HepG2 (cell line): ENCODE measurements around the gene B4GALT7. TPM values are rescaled to one million over a fixed set of nuclear protein-coding genes. Genes with fewer than 3 reads are reported as not detected.
A peak's percentile ranks its signal among the peaks of the same experiment; 100 is the strongest.

Experiments used
- FOXK2 ChIP-seq: fragments of 450-650 bp; IDR thresholded peaks from 2 replicates; pipeline ENCODE4 v1.6.1; 2016
- GTF3A ChIP-seq: sonication (generic); formaldehyde crosslinking; conservative IDR thresholded peaks from 2 replicates; pipeline ENCODE4 v1.4.0; 2020; ENCODE audit warnings: mild to moderate bottlenecking, missing genetic modification reagents
- NPAS2 ChIP-seq: sonication (generic); formaldehyde crosslinking; IDR thresholded peaks from 2 replicates; pipeline ENCODE4 v1.8.0; 2022; ENCODE audit warnings: mild to moderate bottlenecking, missing genetic modification reagents, borderline replicate concordance
- POLR2AphosphoS2 ChIP-seq: IDR thresholded peaks from 2 replicates; pipeline ENCODE4 v1.6.1; 2011; ENCODE audit warnings: low read depth, low read length, improper control_type of control experiment
- SMARCC2 ChIP-seq: fragments of 450-650 bp; IDR thresholded peaks from 2 replicates; pipeline ENCODE4 v1.6.1; 2017; ENCODE audit warnings: antibody characterized with exemption, mild to moderate bottlenecking
- STAT5B ChIP-seq: sonication (generic); formaldehyde crosslinking; IDR thresholded peaks from 2 replicates; pipeline ENCODE4 v1.4.0; 2020; ENCODE audit warnings: missing genetic modification reagents
- SUZ12 ChIP-seq: fragments of 150-350 bp; IDR thresholded peaks from 2 replicates; pipeline ENCODE4 v1.6.1; 2014; ENCODE audit warnings: low read depth, low read length
- ZBTB21 ChIP-seq: sonication (generic); formaldehyde crosslinking; IDR thresholded peaks from 2 replicates; pipeline ENCODE4 v1.4.0; 2020; ENCODE audit warnings: missing genetic modification reagents
- ZNF616 ChIP-seq: sonication (generic); formaldehyde crosslinking; IDR thresholded peaks from 2 replicates; pipeline ENCODE4 v1.5.0; 2020; ENCODE audit warnings: low read depth, mild to moderate bottlenecking, missing genetic modification reagents
- ZNF773 ChIP-seq: sonication (generic); formaldehyde crosslinking; IDR thresholded peaks from 2 replicates; pipeline ENCODE4 v1.4.0; 2020; ENCODE audit warnings: missing genetic modification reagents, borderline replicate concordance
- ZNF839 ChIP-seq: sonication (generic); formaldehyde crosslinking; IDR thresholded peaks from 2 replicates; pipeline ENCODE4 v1.4.0; 2020; ENCODE audit warnings: missing genetic modification reagents, mild to moderate bottlenecking, borderline replicate concordance
- polyA plus RNA-seq, 8 experiments: library from polyadenylated mRNA; depleted of rRNA in 3 of 8; stranded (reverse) in 7 of 8; unstranded in 1 of 8; fragments of >200 nt; fragmentation: Illumina TruSeq in 4 of 8; extraction: Trizol in 4 of 8; gene quantifications; 2 replicates each; pipeline versions ENCODE4 v1.2.1 to v1.2.3, GENCODE V29; 2011 to 2016; ENCODE audit warnings: low read depth in 4 of 8, missing spikeins in 1 of 8, mixed read lengths in 1 of 8; ENCODE audit not compliant: insufficient read depth in 1 of 8
- total RNA-seq, 5 experiments: library from RNA; depleted of rRNA; stranded (reverse); fragments of >200 nt; fragmentation: Illumina TruSeq; extraction: Trizol; gene quantifications; 2 replicates each; pipeline ENCODE4 v1.2.3, GENCODE V29; 2016; ENCODE audit warnings: low read depth in 1 of 5
- TF ChIP-seq, protein P1 (sequence below): IDR thresholded peaks from 2 replicates; pipeline ENCODE4 v1.4.0; 2020; ENCODE audit warnings: mild to moderate bottlenecking, missing genetic modification reagents
- TF ChIP-seq, protein P2 (sequence below): sonication (generic); formaldehyde crosslinking; IDR thresholded peaks from 2 replicates; pipeline ENCODE4 v1.5.1; 2020; ENCODE audit warnings: mild to moderate bottlenecking, missing genetic modification reagents, moderate library complexity
- TF ChIP-seq, protein P3 (sequence below): sonication (generic); formaldehyde crosslinking; IDR thresholded peaks from 2 replicates; pipeline ENCODE4 v1.4.0; 2020; ENCODE audit warnings: missing genetic modification reagents; ENCODE audit errors: not compliant biosample characterization
- TF ChIP-seq, protein P4 (sequence below): sonication (generic); formaldehyde crosslinking; conservative IDR thresholded peaks from 2 replicates; pipeline ENCODE4 v1.4.0; 2020; ENCODE audit warnings: missing genetic modification reagents
- TF ChIP-seq, protein P5 (sequence below): sonication (generic); formaldehyde crosslinking; IDR thresholded peaks from 2 replicates; pipeline ENCODE4 v1.5.1; 2020; ENCODE audit warnings: missing genetic modification reagents, mild to moderate bottlenecking, borderline replicate concordance

The B4GALT7 gene
- total and polyA plus RNA-seq, 2 of the 13 experiments (the other 11 are each of a cell fraction or from before 2014, with no cell fraction given), result 16.4 to 20.5 TPM

DNA sequence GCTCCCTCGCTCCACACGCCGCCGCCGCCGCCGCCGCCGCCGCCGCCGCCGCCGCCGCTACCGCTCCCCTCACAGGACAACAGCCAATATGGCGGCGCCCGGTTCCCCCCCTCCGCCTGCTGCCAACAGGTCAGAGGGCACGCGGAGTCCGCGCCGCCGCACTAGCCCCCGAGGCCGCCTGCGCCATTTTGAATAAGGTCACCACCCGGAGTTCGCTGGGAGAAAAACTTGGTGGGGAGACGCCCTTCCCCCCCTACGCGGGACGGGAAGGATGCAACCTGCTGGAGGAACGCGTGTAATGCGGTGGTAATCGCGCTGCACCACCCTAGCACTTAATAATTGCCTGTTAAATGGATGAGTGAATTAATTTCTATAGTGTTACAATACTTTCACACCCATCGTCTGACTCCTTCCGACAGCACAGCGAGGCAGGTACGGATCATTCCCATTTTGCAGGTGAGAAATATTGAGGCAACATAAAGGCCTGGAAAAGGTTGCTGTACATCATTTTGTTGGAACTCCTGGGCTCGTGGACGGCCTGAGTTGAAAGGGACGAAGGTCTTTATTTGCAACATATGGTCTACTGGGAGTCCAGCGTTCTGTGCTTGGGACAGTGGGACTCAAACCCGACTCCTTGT, 45.3 kb upstream of the B4GALT7 start, which contains the start of gene FAM193B (continued):
- TF ChIP-seq, protein P1, sequence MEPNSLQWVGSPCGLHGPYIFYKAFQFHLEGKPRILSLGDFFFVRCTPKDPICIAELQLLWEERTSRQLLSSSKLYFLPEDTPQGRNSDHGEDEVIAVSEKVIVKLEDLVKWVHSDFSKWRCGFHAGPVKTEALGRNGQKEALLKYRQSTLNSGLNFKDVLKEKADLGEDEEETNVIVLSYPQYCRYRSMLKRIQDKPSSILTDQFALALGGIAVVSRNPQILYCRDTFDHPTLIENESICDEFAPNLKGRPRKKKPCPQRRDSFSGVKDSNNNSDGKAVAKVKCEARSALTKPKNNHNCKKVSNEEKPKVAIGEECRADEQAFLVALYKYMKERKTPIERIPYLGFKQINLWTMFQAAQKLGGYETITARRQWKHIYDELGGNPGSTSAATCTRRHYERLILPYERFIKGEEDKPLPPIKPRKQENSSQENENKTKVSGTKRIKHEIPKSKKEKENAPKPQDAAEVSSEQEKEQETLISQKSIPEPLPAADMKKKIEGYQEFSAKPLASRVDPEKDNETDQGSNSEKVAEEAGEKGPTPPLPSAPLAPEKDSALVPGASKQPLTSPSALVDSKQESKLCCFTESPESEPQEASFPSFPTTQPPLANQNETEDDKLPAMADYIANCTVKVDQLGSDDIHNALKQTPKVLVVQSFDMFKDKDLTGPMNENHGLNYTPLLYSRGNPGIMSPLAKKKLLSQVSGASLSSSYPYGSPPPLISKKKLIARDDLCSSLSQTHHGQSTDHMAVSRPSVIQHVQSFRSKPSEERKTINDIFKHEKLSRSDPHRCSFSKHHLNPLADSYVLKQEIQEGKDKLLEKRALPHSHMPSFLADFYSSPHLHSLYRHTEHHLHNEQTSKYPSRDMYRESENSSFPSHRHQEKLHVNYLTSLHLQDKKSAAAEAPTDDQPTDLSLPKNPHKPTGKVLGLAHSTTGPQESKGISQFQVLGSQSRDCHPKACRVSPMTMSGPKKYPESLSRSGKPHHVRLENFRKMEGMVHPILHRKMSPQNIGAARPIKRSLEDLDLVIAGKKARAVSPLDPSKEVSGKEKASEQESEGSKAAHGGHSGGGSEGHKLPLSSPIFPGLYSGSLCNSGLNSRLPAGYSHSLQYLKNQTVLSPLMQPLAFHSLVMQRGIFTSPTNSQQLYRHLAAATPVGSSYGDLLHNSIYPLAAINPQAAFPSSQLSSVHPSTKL, result no peak
- TF ChIP-seq ZNF839 (CRISPR knock-in tag), result no peak
- TF ChIP-seq, protein P2, sequence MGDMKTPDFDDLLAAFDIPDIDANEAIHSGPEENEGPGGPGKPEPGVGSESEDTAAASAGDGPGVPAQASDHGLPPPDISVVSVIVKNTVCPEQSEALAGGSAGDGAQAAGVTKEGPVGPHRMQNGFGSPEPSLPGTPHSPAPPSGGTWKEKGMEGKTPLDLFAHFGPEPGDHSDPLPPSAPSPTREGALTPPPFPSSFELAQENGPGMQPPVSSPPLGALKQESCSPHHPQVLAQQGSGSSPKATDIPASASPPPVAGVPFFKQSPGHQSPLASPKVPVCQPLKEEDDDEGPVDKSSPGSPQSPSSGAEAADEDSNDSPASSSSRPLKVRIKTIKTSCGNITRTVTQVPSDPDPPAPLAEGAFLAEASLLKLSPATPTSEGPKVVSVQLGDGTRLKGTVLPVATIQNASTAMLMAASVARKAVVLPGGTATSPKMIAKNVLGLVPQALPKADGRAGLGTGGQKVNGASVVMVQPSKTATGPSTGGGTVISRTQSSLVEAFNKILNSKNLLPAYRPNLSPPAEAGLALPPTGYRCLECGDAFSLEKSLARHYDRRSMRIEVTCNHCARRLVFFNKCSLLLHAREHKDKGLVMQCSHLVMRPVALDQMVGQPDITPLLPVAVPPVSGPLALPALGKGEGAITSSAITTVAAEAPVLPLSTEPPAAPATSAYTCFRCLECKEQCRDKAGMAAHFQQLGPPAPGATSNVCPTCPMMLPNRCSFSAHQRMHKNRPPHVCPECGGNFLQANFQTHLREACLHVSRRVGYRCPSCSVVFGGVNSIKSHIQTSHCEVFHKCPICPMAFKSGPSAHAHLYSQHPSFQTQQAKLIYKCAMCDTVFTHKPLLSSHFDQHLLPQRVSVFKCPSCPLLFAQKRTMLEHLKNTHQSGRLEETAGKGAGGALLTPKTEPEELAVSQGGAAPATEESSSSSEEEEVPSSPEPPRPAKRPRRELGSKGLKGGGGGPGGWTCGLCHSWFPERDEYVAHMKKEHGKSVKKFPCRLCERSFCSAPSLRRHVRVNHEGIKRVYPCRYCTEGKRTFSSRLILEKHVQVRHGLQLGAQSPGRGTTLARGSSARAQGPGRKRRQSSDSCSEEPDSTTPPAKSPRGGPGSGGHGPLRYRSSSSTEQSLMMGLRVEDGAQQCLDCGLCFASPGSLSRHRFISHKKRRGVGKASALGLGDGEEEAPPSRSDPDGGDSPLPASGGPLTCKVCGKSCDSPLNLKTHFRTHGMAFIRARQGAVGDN (CRISPR knock-in tag), result peak; percentile 64
- no peak for TF ChIP-seq ZBTB21 (CRISPR knock-in tag)
- TF ChIP-seq, protein P3, sequence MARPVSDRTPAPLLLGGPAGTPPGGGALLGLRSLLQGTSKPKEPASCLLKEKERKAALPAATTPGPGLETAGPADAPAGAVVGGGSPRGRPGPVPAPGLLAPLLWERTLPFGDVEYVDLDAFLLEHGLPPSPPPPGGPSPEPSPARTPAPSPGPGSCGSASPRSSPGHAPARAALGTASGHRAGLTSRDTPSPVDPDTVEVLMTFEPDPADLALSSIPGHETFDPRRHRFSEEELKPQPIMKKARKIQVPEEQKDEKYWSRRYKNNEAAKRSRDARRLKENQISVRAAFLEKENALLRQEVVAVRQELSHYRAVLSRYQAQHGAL (CRISPR knock-in tag), result no peak
- no peak for TF ChIP-seq SMARCC2
- TF ChIP-seq, protein P4, sequence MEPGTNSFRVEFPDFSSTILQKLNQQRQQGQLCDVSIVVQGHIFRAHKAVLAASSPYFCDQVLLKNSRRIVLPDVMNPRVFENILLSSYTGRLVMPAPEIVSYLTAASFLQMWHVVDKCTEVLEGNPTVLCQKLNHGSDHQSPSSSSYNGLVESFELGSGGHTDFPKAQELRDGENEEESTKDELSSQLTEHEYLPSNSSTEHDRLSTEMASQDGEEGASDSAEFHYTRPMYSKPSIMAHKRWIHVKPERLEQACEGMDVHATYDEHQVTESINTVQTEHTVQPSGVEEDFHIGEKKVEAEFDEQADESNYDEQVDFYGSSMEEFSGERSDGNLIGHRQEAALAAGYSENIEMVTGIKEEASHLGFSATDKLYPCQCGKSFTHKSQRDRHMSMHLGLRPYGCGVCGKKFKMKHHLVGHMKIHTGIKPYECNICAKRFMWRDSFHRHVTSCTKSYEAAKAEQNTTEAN (CRISPR knock-in tag), result no peak
- TF ChIP-seq ZNF773 (CRISPR knock-in tag), result no peak
- no peak for TF ChIP-seq FOXK2
- TF ChIP-seq GTF3A (CRISPR knock-in tag), result no peak
- no peak for TF ChIP-seq SUZ12
- TF ChIP-seq, protein P5, sequence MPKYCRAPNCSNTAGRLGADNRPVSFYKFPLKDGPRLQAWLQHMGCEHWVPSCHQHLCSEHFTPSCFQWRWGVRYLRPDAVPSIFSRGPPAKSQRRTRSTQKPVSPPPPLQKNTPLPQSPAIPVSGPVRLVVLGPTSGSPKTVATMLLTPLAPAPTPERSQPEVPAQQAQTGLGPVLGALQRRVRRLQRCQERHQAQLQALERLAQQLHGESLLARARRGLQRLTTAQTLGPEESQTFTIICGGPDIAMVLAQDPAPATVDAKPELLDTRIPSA (CRISPR knock-in tag), result no peak
- no peak for TF ChIP-seq STAT5B (CRISPR knock-in tag)
- TF ChIP-seq POLR2AphosphoS2, result no peak
- no peak for TF ChIP-seq ZNF616 (CRISPR knock-in tag)
- no peak for TF ChIP-seq NPAS2
